Natural killer cell (primary cell): Measurements from ENCODE around the gene CGNL1. TPM values are rescaled to one million over a fixed set of nuclear protein-coding genes. Genes with fewer than 3 reads are reported as not detected.

Experiments used
- ATAC-seq, 3 donors: fragments of 150-1000 bp in 2 of 3; fragments of 200-7000 bp in 1 of 3; cut with Tn5 transposase; 1 replicate in 1 of 3; 2 replicates in 2 of 3; pipeline ENCODE4 v1.10.0; 2021; ENCODE audit warnings: mild to moderate bottlenecking in 2 of 3, moderate library complexity in 2 of 3
- DNase-seq, 2 donors: peaks; one replicate each; pipeline versions ENCODE4 v3.0.0 to v3.0.0-alpha.2; 2013 to 2021; ENCODE audit warnings: mixed read lengths in 1 of 2
- H3K27ac ChIP-seq: one replicate; pipeline ENCODE4 v1.5.1; 2013; ENCODE audit warnings: mild to moderate bottlenecking, low read length
- H3K27me3 ChIP-seq: one replicate; pipeline ENCODE4 v1.6.1; 2013; ENCODE audit warnings: low read length; ENCODE audit not compliant: control insufficient read depth, insufficient read depth
- H3K36me3 ChIP-seq: one replicate; pipeline ENCODE4 v1.6.1; 2013; ENCODE audit warnings: low read length; ENCODE audit not compliant: control insufficient read depth, insufficient read depth
- H3K4me1 ChIP-seq: one replicate; pipeline ENCODE4 v1.6.1; 2013; ENCODE audit warnings: low read length; ENCODE audit not compliant: control insufficient read depth, insufficient read depth
- H3K4me3 ChIP-seq: one replicate; pipeline ENCODE4 v1.5.1; 2013; ENCODE audit warnings: low read length
- H3K9me3 ChIP-seq: one replicate; pipeline ENCODE4 v1.6.1; 2013; ENCODE audit warnings: low read length; ENCODE audit not compliant: control insufficient read depth, insufficient read depth
- H3K27ac Mint-ChIP-seq, 2 donors: one replicate each; pipeline ENCODE4 v1.8.0; 2022; ENCODE audit warnings: mild to moderate bottlenecking in 2 of 2, mixed read lengths in 2 of 2, moderate library complexity in 1 of 2
- H3K27me3 Mint-ChIP-seq, 2 donors: one replicate each; pipeline ENCODE4 v1.8.0; 2022; ENCODE audit warnings: low read depth in 2 of 2, mixed read lengths in 2 of 2
- H3K36me3 Mint-ChIP-seq: one replicate; pipeline ENCODE4 v1.8.0; 2022; ENCODE audit warnings: mixed read lengths
- H3K4me1 Mint-ChIP-seq, 2 donors: one replicate each; pipeline ENCODE4 v1.8.0; 2022; ENCODE audit warnings: mixed read lengths in 2 of 2
- H3K4me3 Mint-ChIP-seq: one replicate; pipeline ENCODE4 v1.8.0; 2022; ENCODE audit warnings: mild to moderate bottlenecking, moderate library complexity, mixed read lengths
- H3K9me3 Mint-ChIP-seq, 2 donors: one replicate each; pipeline ENCODE4 v1.8.0; 2022; ENCODE audit warnings: mixed read lengths in 2 of 2
- CTCF ChIP-seq: fragments of 200-600 bp; IDR thresholded peaks from one replicate; pipeline ENCODE4 v1.8.0; 2022; ENCODE audit warnings: antibody characterized with exemption
- WGBS: methylation state at CpG from one replicate; pipeline ENCODE4 v1.1.7; 2013; ENCODE audit warnings: missing lambda C conversion rate; ENCODE audit not compliant: insufficient coverage; 5-methylcytosine and 5-hydroxymethylcytosine counted together
- intact Hi-C: fragments of 100-400 bp; cut with micrococcal nuclease; formaldehyde crosslinking; loops from one replicate; pipeline ENCODE4 v1.14.2; 2022
- total RNA-seq, 4 donors: library from RNA; stranded (reverse); fragments of 120-200 nt in 1 of 4; gene quantifications; one replicate each; pipeline versions ENCODE4 v1.2.3 to v1.2.4, GENCODE V29; 2013 to 2022

Gene CGNL1
- total RNA-seq, 3 donors from 2014 or later (not counting 1 experiment from before 2014, with no cell fraction given) = not detected

DNA sequence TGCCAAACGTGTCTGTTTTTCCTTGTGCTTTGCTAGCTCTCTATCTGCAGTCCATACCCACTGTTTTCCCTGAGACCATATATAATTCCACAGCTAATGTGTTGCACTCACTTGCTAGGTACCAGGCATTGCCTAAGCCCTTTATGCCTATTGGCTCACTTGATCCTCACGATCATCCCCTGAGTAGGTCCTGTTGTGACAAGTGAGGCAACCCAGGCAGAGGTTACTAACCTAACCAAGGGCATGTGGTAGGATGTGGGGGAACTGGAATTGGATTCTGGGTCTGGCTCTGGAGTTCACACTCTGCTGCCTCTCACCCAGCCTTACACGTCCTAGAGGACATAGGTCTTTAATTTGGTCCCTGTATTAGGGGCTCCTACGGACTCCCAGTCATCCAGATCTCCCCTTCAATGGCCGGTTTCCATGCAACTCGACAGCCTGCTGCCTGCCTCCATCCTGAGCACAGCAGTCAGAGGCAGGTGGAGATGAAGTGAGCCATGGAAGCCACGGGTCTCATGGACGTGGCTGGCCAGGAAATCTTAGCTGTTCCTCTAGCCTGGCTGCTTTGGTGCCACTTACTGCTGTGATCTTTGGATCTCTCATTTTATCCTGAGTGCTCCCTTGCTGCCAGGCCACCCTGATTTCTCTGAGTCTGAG is 176.5 kb downstream of the CGNL1 start:
- Mint-ChIP-seq H3K9me3 (no peaks in the 10 kb centered on the region), H3K4me1 (no peaks in the 10 kb centered on the region), H3K27me3 (peaks cover 4 to 7% of the 10 kb centered on the region in 2 donors), H3K27ac (no peak overlapping the region), H3K4me3 (no peak overlapping the region), H3K36me3 (no peaks in the 10 kb centered on the region)
- intact Hi-C loops = no loop called here
- DNase-seq = no peak
- H3K27me3 ChIP-seq = no peaks in the 10 kb centered on the region
- no peaks in the 10 kb centered on the region for H3K36me3 ChIP-seq
- H3K4me3 ChIP-seq = no peak overlapping the region
- H3K4me1 ChIP-seq = no peaks in the 10 kb centered on the region
- 79% methylated on average over 8 of the region's 8 CpGs for WGBS
- no peak for ATAC-seq
- no peak for TF ChIP-seq CTCF
- no peaks in the 10 kb centered on the region for H3K9me3 ChIP-seq
- H3K27ac ChIP-seq = no peak overlapping the region

- intact Hi-C loops = no loop called here
- H3K9me3 Mint-ChIP-seq = no peaks in the 10 kb centered on the region
- H3K4me1 Mint-ChIP-seq = no peaks in the 10 kb centered on the region
- Histone ChIP-seq H3K36me3 (no peaks in the 10 kb centered on the region), H3K27me3 (no peaks in the 10 kb centered on the region), H3K4me1 (no peaks in the 10 kb centered on the region), H3K4me3 (no peak overlapping the region), H3K27ac (no peak overlapping the region), H3K9me3 (no peaks in the 10 kb centered on the region)
- peaks cover 4 to 7% of the 10 kb centered on the region in 2 donors for H3K27me3 Mint-ChIP-seq
- ATAC-seq (no peak), DNase-seq (no peak)
- no peak overlapping the region for H3K4me3 Mint-ChIP-seq
- TF ChIP-seq CTCF = no peak
- H3K36me3 Mint-ChIP-seq = no peaks in the 10 kb centered on the region
- H3K27ac Mint-ChIP-seq = no peak overlapping the region
- whole genome bisulfite sequencing = 93% methylated on average over 5 of the region's 5 CpGs
Measured at GRCh38 chr15:57553526-57553925, 177.2 kb downstream of the CGNL1 start.

DNA sequence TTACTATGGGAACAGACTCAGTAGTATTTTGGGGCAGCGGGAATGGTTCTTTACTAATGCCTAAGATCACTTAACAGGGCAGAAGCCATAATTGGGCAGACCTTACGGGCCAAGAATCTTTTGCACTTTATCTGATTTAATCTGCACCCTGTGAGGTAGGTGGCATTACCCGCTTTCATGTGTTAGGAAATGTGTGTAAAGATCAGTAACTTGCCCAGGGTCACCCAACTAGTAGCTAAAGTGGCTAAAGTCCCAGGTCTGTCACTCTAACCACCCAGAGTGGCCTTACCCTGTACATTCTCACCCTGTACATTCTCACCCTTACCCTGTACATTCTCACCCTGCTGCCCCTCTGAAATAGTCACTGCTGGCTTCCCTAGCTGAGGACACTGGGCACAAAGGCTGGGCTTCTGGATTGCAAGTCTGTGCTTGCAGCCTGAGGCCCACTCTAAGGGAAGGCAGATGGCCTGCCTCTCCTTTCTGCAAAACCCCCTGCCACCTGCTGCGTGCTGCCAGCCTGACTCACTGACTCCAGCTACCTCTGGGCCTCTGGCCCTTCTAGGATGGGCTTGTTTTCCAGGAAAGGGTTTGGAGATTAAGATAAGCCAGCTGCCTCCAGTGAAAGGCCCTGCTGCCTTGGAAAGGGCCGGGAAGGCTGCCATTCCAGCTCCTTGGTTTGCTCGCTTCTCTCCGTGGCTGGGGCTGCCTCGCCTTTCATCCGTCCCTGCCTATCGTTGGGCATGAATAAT is 177.9 kb downstream of the CGNL1 start:
- Mint-ChIP-seq H3K27me3 (peaks cover 4 to 14% of the 10 kb centered on the region in 2 donors), H3K4me1 (no peaks in the 10 kb centered on the region), H3K27ac (no peak overlapping the region), H3K9me3 (no peaks in the 10 kb centered on the region), H3K4me3 (no peak overlapping the region), H3K36me3 (no peaks in the 10 kb centered on the region)
- DNase-seq (no peak), ATAC-seq (no peak)
- H3K27ac ChIP-seq = no peak overlapping the region
- no peaks in the 10 kb centered on the region for H3K36me3 ChIP-seq
- no peaks in the 10 kb centered on the region for H3K9me3 ChIP-seq
- intact Hi-C loops = no loop called here
- no peak overlapping the region for H3K4me3 ChIP-seq
- H3K4me1 ChIP-seq = no peaks in the 10 kb centered on the region
- WGBS = 85% methylated on average over 9 of the region's 10 CpGs
- H3K27me3 ChIP-seq = no peaks in the 10 kb centered on the region
- no peak for TF ChIP-seq CTCF
